Adrenal gland (tissue), 5 donors: ENCODE measurements around the gene CYB5R4.

Experiments used
- CTCF ChIP-seq, 6 experiments: fragments of 450-650 bp in 4 of 6; fragments of 200-600 bp in 2 of 6; sonication (generic) in 1 of 6; IDR thresholded peaks; 1 replicate in 5 of 6; 2 replicates in 1 of 6; pipeline versions ENCODE4 v1.5.1 to v1.8.0; 2016 to 2021; ENCODE audit warnings: antibody characterized with exemption in 6 of 6, mild to moderate bottlenecking in 2 of 6, moderate library complexity in 1 of 6
- POLR2A ChIP-seq, 2 donors: fragments of 450-650 bp; IDR thresholded peaks; one replicate each; pipeline ENCODE4 v1.6.1; 2017; ENCODE audit warnings: antibody characterized with exemption in 2 of 2, mild to moderate bottlenecking in 2 of 2, moderate library complexity in 1 of 2
- donor health status: DM: no; HTN: no; CAD: no.

DNA sequence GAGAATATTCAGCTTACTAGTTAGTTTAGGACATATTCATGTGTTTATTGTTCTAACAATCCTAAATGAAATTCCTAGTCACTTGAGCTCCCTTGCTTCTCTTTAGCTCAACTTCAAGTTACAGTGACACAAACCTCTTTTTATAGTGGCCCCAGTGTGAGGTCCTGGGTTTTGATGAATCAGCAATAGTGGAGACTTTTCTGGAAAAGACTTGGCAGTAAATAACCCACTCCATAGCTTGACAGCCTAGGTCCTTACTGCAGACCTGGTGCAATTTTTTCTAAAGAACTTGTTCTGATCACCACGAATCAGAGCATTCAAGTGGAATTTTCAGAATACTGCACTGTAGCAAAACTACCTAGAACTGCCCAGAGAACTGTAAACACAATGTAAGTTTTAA is 13.2 kb upstream of the CYB5R4 start:
- TF ChIP-seq CTCF (IDR thresholded peaks at IDR 0.05) = no peak
- no peak for TF ChIP-seq POLR2A (IDR thresholded peaks at IDR 0.05)
